ENCODE results near the gene RBBP5.

The RBBP5 gene

DNA sequence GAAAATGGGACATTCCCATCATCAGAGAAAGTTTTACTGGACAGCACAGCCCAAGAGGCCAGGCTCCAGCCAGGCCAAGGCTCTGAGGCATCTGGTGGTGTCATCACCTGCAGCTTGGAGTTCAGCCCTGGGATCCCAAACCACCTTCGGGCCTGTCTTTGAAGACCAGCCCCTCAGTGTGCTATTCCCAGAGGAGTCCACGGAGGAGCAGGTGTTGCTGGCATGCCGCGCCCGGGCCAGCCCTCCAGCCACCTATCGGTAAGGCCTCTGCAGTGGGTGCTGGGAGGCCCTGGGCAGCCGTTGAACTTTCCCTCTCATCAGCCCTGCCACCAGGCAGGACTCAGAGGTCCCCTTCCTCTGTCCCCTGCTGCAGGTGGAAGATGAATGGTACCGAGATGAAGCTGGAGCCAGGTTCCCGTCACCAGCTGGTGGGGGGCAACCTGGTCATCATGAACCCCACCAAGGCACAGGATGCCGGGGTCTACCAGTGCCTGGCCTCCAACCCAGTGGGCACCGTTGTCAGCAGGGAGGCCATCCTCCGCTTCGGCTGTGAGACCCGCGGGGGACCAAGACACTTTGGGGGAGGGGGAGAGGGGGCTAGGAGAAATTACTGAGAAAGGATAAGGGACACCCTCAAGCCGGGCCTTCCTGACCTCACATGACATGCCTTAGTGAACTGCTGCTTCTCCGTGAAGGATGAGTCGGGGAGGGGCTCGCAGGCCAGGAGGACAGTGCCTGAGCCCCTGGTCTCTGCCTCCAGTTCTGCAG lies 63.8 kb downstream of the RBBP5 start:
- DNase-seq: no peak

DNA sequence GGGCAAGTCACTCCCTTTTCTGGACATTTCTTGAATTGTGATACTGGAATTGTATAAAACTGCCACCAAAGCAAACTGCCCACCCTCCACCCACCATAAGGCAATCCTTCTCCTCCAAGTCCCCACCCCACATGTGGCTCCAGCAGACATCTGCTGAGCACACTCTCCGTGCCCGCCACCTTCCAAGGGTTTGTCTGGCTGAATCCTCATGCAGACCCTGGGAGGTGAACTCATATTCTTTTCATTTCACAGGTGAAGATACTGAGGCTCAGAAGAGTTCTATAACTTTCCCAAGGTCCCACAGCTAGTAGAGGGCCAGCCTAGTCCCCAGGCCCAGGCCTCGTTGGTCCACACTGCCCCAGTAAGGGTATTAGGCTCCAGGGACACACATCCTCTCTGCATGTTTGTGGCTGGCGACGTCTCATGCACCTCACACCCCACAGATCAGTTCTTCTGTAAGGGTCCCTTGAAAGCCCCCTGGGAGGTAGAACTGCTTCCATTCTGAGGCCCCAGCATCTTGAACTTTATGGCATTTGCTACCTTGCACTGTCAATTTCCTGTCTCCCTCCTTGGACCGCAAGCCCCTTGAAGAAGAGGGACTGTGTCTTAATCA lies 64.7 kb downstream of the RBBP5 start:
- no peak for DNase-seq

DNA sequence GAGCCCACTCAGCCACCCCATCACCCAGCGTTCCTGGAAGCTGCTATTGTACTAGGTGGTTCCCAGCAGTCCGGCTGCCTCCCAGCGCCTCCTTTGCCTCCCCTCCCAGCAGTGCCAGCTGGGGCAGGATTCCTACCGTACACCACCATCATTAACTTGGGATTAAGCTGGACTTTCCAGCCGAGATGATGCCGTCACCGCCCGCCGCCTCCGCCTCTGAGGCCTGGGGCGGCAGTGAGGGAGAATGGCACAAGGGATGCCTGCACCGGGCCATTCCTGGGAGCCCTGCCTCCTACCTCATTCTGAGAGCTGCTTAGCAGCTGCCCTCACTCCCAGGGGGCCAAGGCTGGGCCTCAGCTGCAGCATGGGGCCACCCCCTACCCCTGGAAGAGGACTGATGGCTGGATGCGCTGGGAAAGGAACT lies 65.6 kb downstream of the RBBP5 start:
- no peak for DNase-seq

DNA sequence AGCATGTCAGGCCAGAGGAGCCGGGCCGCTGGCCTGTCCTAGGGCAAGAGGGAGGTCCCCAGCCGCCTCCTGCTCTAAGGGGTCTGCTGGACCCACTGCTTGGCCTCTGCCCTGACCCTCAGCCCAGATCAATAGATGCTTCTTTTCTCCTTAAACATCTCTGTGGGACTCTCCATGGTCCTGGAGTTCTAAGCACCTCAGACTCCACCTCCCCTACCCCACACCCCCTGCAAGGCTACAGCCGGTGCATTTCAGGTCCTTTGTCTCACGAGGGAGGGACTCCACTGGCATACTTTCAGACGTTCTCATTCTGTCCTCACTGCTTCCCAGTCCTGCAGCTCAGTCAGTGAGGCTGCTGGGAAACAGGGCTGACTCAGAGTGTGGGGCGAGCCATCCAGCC lies 67.8 kb downstream of the RBBP5 start:
- no peak for DNase-seq

DNA sequence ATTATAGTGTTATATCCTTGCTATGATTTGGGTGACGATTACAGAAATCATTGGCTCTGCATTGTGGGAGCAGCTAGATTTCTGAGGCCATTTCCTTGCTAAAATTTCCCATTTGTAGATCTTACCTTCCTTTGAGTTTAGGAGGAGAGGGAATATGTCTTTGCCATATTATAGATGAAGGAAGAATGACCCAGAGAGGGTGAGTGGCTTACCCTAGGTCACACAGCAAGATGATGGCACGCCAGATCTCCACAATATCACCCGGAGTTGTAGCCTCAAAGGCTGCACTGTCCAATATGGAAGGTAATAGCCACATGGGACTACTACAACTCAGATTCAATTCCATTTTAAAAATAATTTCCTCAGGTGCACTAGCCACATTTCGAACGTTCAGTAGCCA lies 68.5 kb downstream of the RBBP5 start:
- DNase-seq: no peak

DNA sequence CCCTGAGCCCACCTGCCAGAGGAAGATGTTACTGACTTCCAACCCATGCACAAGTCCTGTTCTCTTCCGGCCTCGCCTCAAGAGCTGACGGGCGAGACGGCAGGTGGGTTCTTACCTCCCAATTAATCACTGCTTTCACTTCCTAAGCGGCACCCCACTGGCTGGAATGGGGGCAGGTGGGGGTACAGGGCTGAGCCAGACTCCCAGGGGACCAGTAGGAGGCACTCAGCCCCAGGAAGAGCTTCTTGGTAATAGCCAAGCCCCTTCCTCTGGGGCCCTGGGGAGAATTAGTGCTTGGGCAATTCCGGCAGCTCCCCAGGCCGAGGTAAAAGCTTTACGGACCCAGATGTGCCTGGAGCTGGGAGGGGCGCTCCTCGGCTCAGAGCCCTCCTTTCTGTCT lies 69.1 kb downstream of the RBBP5 start:
- DNase-seq: no peak

DNA sequence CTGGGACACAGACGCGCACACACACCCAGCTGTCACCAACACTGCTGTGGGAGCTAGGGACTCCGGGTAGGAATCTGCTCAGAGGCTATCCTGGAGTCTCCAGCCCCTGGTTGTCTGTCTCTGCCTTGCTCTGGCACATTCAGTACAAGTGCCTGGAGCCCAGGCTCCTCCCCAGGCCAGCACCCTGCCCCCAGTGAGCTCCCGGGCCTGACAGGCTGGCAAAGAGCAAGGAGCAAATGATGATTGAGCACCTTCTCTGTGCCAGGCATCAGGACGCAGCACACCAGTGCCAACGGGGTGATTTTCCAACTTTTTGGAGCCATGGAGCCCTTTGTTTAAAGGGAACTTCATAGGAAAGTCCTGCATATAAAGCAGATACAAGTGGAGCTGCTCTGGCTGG lies 72.3 kb downstream of the RBBP5 start:
- peak in 43 of 56 donors; percentile 16 to 72 (median 45) for DNase-seq

DNA sequence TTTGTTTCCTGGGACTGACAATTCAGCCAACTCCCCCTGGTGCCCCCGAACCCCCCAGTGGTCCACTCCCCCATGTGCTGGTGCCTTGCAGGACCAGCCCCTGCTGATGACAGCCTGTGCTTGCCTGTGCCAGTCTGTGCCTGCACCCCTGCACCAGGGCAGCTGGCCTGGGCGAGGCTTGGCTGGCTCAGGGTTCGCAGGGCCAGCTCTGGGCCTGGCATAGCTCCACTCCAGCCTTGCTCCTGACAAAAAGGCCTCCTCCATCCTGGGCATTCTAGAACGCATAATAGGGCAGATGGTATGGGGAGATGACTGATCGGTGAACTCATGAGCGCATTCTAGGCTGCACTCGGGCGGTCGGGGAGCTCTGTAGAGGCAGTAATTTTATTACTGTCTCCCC lies 73.4 kb downstream of the RBBP5 start:
- peak in 54 of 56 donors; percentile 64 to 96 (median 89) for DNase-seq

DNA sequence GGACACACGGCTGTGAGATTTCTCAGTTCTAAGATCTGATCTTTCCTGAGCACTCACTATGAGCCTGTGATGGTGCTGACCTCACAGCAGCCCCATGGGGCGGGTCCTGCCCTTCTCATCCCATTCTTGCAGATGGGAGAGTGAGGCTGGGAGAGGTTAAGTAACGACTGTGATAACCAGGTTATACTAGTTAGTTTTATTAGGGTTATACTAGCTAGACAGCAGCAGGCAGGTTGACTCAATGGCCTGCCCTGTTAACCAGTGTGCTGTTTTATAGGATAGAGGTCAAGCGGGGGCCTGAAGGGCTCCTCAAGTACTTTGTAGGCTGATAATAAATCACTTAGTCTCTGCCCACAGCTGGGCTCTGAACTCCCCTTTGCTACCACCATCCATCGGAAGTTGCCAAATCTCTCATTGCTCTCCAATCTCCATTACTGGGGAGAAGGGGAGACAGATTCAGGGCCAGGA lies 74.0 kb downstream of the RBBP5 start:
- peak in 19 of 56 donors; percentile 30 to 79 (median 63) for DNase-seq

DNA sequence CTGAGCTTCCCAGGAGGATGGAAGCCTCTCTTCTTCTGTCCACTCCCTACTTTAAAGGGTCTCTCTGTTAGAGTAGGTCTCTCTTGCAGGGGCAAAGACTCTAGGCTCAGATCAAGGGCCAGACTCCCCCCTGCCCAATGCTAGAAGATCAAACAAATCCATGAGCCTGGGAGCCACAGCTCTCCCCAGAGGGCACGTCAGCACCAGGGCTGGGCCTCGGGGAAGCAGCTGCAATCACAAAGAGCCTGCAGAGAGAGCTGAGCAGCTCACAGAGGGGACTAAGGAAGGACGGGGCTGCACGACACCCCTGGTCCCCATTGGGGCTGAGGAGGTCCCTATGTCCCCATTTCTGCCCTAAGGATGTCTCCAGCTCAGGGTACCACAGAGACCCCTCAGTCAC lies 74.9 kb downstream of the RBBP5 start:
- peak in 51 of 56 donors; percentile 21 to 83 (median 62) for DNase-seq

DNA sequence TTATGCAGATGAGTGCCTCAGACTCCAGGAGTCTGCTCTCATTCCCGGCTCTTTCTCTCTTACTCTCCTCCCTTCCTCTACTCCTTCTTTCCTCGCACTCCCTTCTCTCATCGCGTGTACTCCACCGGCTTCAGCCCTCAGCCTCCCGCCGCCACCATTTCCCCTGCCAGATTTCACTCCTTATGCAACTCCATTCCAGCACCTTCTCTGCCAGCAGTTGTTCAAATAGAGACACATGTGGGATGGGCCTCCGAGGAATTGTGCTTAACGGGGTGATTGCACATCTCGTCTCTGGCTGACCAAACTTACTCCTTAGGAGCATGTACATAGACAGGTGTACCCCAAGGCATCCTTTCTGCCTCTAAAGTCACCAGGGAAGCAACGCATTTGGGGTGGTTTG lies 76.6 kb downstream of the RBBP5 start:
- DNase-seq: peak in 1 of 56 donors; percentile 26

DNA sequence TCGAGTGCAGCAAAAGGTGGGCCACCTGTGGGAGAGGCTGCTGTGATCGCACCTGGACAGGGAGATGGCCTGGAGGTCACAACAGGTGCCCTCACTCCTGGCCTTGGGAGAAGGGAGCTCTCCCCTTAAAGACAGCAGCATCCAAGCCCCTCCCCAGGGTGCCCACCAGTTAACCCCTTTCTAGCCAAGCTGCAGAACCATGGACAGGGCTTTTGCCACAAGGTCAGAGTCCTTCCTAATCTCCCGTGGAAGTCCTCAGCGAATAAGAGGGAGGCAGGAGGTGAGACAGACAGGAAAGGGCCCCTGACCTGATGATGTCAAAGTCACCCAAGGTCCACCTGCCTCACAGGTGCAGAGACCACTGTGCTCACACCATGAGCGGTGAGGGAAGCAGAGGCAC lies 77.0 kb downstream of the RBBP5 start:
- DNase-seq: no peak

DNA sequence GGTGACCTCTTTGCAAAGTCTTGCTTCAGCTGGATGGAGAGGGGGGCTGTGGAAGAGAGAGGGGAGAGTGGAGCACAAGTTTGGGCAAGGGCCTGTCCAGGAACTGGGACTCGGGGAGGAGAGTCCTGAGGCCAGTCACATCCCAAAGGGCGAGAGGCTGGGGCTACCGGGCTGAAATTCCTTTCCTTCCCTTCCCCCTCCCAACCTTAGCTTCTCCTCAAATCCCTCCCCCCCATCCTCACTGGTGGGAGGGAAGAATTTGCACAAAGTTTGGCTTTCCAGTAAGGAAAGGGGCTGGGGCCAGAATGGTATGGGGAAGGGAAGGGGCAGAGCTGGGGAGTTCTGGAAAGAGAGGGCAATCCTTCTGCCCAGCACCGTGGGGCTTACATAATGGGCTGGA lies 77.9 kb downstream of the RBBP5 start:
- DNase-seq: peak in 1 of 56 donors; percentile 58

DNA sequence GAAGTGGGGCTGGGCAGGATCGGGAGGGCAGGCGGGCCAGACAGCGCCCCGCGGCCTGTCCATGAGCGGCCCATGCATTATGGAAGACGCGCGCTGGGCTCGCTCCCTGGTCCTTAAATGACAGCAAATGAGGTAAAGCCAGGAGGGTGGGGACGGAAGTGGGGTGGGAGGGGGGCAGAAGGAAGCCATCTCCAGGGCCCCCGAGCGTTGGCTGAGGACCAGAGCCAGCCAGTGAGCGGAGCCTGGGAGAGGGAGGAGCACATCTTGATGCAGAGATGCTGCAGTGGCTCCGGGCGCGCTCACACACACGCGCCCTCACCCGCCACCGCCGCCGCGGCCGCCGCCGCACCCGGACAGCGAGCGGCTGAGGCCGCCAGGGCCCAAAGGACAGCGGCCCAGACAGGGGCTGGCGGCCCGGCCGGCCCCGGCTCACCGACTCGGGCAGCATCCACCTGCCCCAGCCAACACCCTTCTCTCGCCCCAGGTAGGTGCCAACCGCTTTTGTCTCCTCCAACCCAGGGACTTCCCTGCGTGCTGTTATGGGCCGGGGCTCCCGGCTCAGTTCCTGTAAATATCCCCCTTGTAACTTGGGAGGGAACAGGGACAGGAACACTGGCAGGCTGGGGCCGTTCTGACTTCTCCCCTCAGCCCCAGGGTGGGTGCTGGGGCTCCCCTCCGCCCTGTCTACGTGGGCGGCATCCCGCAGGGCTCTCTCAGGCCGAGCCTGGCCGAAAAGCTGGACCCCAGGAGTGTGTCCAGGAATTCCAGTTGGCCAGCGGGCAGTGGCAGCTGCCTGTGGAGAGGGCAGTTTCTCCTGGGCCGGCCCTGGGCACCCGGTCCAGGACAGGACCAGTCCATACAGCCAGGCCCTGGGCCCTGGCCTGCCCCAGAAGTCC lies 78.6 kb downstream of the RBBP5 start, which contains the start of gene CNTN2:
TSS of gene CNTN2 (plus strand) at position 302 of the 896 bp plus-strand sequence. CDS start 9,974 bp downstream, outside the sequence.
- peak in 54 of 56 donors; percentile 35 to 93 (median 84) for DNase-seq

DNA sequence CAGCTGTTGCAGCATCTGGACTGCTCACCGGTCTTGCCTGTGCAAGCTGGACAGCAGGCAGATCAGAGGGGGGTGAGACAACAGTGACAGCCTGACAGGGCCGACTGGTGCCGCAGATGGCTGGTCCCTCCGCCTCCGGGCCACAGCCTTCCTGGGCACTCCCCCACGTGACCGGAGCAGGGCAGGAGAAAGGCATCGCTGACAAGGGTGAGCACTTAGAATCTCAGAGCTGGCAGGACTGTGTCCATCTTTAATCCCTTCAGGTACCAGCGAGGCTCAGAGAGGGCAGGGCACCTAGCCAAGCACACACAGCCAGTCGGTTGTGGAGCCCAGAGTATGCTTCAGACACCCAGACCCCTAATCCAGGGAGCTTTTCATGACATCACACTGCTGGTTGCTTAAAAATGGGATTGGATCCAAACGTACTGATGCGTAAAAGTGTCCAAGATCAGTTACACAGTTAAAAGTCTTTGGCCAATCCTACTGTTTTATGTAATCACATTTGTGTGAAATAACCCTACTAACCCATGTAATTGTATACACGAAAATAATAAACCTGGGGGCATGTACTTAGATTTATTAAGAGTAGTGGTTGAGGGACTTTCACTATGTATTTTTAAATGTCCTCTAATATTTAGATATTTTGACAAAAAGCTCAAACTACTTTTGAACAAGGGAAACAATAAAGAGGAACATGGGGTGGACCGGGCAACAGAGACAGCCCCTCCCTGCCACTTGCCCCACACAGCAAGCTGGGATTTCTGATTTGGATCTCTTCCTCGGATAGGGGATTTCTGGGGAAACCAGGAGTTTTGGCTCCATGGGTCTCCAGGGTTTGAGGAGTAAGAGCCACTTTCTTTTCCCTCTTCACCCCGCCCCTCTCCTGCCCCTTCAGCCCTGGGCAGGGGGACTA lies 79.5 kb downstream of the RBBP5 start:
- peak in 46 of 56 donors; percentile 13 to 81 (median 49) for DNase-seq

DNA sequence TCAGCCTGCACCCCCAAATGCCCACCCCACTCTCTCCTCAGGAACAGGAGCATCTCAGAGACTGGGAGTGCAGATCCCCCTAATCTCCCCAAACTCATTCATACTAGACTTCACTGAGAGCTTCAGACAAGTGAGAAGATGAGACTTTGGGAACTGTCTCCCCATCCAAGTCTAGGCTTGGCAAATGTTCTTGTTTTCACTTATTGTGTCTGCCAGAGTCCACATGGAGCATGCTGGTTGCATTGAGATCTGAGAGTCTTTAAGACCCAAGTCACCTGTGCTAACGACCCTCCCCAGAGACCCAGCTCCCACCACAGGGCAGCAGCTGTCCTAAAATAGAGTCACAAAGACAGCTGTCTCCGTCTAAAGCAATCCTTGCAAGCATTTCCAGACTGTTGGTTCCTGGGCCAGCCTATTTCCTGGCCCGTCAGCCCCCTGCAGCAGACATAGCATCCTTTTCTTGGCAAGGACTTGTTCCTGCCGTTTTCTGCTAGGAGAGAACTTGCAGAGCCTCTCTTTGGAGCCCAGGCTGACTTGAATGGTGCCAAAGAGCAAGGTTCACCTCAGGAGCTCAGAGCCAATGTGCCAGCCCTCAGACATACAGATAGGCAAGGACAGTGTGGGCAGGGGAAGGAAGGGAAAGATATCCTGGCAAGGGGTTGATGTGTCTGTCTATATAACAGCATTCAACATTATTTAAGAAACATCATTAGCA lies 80.6 kb downstream of the RBBP5 start:
- peak in 1 of 56 donors; percentile 38 for DNase-seq

DNA sequence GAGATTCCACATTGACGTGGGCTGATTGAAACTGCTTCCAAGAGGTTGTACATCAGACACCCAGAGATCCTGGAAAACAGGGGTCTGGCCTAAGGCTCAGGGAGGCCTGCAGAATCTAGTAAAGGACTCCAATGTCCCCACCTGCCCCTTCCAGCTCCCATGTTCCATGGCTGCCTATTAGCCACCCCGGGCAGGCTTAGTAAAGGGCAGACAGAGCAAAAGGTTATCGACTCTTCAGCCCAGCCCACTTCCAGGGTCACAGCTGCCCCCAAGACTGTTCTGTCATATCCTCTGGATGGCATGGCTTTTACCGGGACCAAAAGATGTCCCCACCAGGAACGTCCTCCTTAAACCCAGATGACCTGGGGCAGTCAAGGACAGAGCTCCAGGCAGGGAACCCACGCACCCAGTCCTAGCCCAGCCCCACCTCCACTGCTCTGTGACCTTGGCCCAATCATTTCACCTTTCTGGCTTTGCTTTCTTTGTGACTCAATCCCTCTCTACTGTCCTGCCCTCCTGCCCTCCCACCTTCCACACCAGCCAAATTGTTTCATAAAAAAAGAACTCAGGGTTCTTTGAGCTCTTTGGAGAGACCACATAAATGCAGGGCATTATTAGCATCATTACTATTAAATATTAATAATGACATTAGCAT lies 83.5 kb downstream of the RBBP5 start:
- no peak for DNase-seq

DNA sequence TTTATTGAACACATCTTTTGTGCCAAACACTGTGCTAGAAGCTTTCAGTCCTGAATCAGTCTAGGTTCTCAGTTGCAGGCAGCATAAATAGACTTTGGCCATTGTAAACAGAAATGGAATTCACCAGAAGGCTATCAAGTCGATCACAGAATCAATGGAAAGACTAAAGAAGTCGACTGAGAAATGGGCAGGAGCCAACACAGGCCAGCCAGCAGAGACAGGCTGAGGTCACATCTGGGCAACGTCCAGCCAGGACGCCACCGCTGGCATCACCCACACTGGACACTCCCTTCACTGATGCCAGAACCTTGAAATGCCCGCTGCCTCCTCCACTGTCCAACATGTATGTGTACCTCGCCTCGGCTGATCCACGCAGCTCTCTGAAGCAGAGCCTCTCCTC lies 84.2 kb downstream of the RBBP5 start:
- DNase-seq: peak in 22 of 56 donors; percentile 24 to 66 (median 36)

Measured in nucleus accumbens (tissue), 56 donors.